Activated CD8-positive, alpha-beta memory T cell treated with anti-CD3 and anti-CD28 coated beads, Interleukin-2, amount 50 U/mL, for 4 hours (primary cell): Measurements from ENCODE around the gene AP1B1.
"Not testable (repeated sequence)": the region's sequence is repeated elsewhere in the genome, so short reads cannot be mapped to it uniquely, and the experiment has no call there.

Experiments used
- DNase-seq: peaks from one replicate; pipeline ENCODE4 v3.0.0-alpha.2; 2020

Gene AP1B1

GRCh38 chr22:29387921-29388758 is at the start of gene AP1B1:
TSS of gene AP1B1 (minus strand) at chr22:29388570. CDS start at chr22:29367243, 21,327 bp downstream.
- DNase-seq: peak; percentile 94

- no peak for DNase-seq
These were observed 47.1 kb upstream of the AP1B1 start for GRCh38 chr22:29435236-29436136.

- no peak for DNase-seq
These were observed 45.9 kb upstream of the AP1B1 start for GRCh38 chr22:29434288-29434687.

GRCh38 chr22:29433856-29434255 is 45.5 kb upstream of the AP1B1 start:
- DNase-seq: no peak

- DNase-seq: no peak
These were observed 43.6 kb upstream of the AP1B1 start for GRCh38 chr22:29431986-29432385.

- no peak for DNase-seq
These were observed 38.9 kb upstream of the AP1B1 start for GRCh38 chr22:29427176-29427760.

- DNase-seq: no peak
These were observed 38.1 kb upstream of the AP1B1 start for GRCh38 chr22:29426476-29426875.

- DNase-seq: not testable (repeated sequence)
These were observed 30.3 kb upstream of the AP1B1 start for GRCh38 chr22:29418704-29419103.

GRCh38 chr22:29414951-29415591 is 26.7 kb upstream of the AP1B1 start:
- DNase-seq: peak; percentile 50

- DNase-seq: not testable (repeated sequence)
These were observed 24.4 kb upstream of the AP1B1 start for GRCh38 chr22:29412772-29413171.

- DNase-seq: not testable (repeated sequence)
These were observed 23.3 kb upstream of the AP1B1 start for GRCh38 chr22:29411569-29412211.

GRCh38 chr22:29408940-29409339 is 20.6 kb upstream of the AP1B1 start:
- no peak for DNase-seq

- not testable (repeated sequence) for DNase-seq
These were observed 13.2 kb upstream of the AP1B1 start for GRCh38 chr22:29401538-29401937.

- no peak for DNase-seq
These were observed 12.2 kb upstream of the AP1B1 start for GRCh38 chr22:29400576-29400975.

GRCh38 chr22:29397791-29398190 is 9.4 kb upstream of the AP1B1 start:
- no peak for DNase-seq

- DNase-seq: no peak
These were observed 7.8 kb upstream of the AP1B1 start for GRCh38 chr22:29396126-29396525.

- peak; percentile 68 for DNase-seq
These were observed 6.7 kb upstream of the AP1B1 start for GRCh38 chr22:29394931-29395581.

- no peak for DNase-seq
These were observed 4.7 kb upstream of the AP1B1 start for GRCh38 chr22:29393019-29393608.

- DNase-seq: no peak
These were observed 3.2 kb upstream of the AP1B1 start for GRCh38 chr22:29391546-29391945.

GRCh38 chr22:29390270-29390669 is 1.9 kb upstream of the AP1B1 start:
- no peak for DNase-seq

GRCh38 chr22:29388759-29389090 is 355 bp upstream of the AP1B1 start:
- no peak for DNase-seq
